ENCODE data around the gene CRTC1.
"Not testable (repeated sequence)": the region's sequence is repeated elsewhere in the genome, so short reads cannot be mapped to it uniquely, and the experiment has no call there.

Gene CRTC1

GRCh38 chr19:18809149-18809868 is 125.8 kb downstream of the CRTC1 start:
- DNase-seq = no peak

- DNase-seq = not testable (repeated sequence)
Observed at GRCh38 chr19:18811638-18812037, 128.2 kb downstream of the CRTC1 start.

- DNase-seq = no peak
Observed at GRCh38 chr19:18814063-18814462, 130.6 kb downstream of the CRTC1 start.

GRCh38 chr19:18815673-18816072 is 132.2 kb downstream of the CRTC1 start:
- DNase-seq = no peak

GRCh38 chr19:18816645-18817044 is 133.2 kb downstream of the CRTC1 start:
- DNase-seq = not testable (repeated sequence)

- no peak for DNase-seq
Observed at GRCh38 chr19:18817574-18817973, 134.1 kb downstream of the CRTC1 start.

GRCh38 chr19:18828786-18829185 is 145.3 kb downstream of the CRTC1 start:
- DNase-seq = no peak

- DNase-seq = no peak
Observed at GRCh38 chr19:18830488-18830887, 147.0 kb downstream of the CRTC1 start.

GRCh38 chr19:18831524-18832305 is 148.2 kb downstream of the CRTC1 start, which contains the start of gene UPF1:
Gene UPF1, plus strand, starts transcription at chr19:18831959. Its CDS starts 251 bp downstream, at chr19:18832210.
- peak; percentile 95 for DNase-seq

Data from effector CD4-positive, alpha-beta T cell (primary cell).